ENCODE measurements around the gene IGF2R. TPM values are rescaled to one million over a fixed set of nuclear protein-coding genes. Genes with fewer than 3 reads are reported as not detected.
"Not testable (repeated sequence)": the region's sequence is repeated elsewhere in the genome, so short reads cannot be mapped to it uniquely, and the experiment has no call there.

The IGF2R gene
- total RNA-seq (ENCODE audit: unreplicated experiment) = 105 TPM
- long read RNA-seq, partial matches to known transcripts = 2 of 3 reads
- long read RNA-seq, other reads (novel, unspliced or antisense) = 1 of 3 reads

GRCh38 chr6:159968295-159969203, at the start of gene IGF2R:
IGF2R (plus strand) TSS chr6:159969082; CDS start chr6:159969247, 165 bp downstream.
- H3K4me3 Mint-ChIP-seq (ENCODE audit: unreplicated experiment) = peak within 1 kb of the TSS; percentile 88
- H3K27ac Mint-ChIP-seq (ENCODE audit: unreplicated experiment) = peak within 1 kb of the TSS; percentile 82
- H3K36me3 Mint-ChIP-seq (ENCODE audit: unreplicated experiment) = no peaks in the 10 kb centered on the region
- TF ChIP-seq CTCF (IDR thresholded peaks at IDR 0.05; ENCODE audit: partially characterized antibody, unreplicated experiment) = peak; percentile 35
- H3K27me3 Mint-ChIP-seq (ENCODE audit: unreplicated experiment) = peaks cover 4% of the 10 kb centered on the region
- H3K9me3 Mint-ChIP-seq (ENCODE audit: unreplicated experiment) = peaks cover 3% of the 10 kb centered on the region
- peak; percentile 88 for DNase-seq
- H3K4me1 Mint-ChIP-seq (ENCODE audit: low read depth, unreplicated experiment) = peaks cover 18% of the 10 kb centered on the region

- no peak for DNase-seq
- Mint-ChIP-seq H3K4me3 (ENCODE audit: unreplicated experiment) (no peak overlapping the region), H3K27ac (ENCODE audit: unreplicated experiment) (no peak overlapping the region), H3K9me3 (ENCODE audit: unreplicated experiment) (peaks cover 2% of the 10 kb centered on the region), H3K36me3 (ENCODE audit: unreplicated experiment) (no peaks in the 10 kb centered on the region), H3K4me1 (ENCODE audit: low read depth, unreplicated experiment) (no peaks in the 10 kb centered on the region), H3K27me3 (ENCODE audit: unreplicated experiment) (no peaks in the 10 kb centered on the region)
- TF ChIP-seq CTCF (IDR thresholded peaks at IDR 0.05; ENCODE audit: partially characterized antibody, unreplicated experiment) = no peak
These were observed 49.1 kb upstream of the IGF2R start for GRCh38 chr6:159919800-159920199.

GRCh38 chr6:159924150-159924549, 44.7 kb upstream of the IGF2R start:
- not testable (repeated sequence) for H3K27me3 Mint-ChIP-seq (ENCODE audit: unreplicated experiment); H3K36me3 Mint-ChIP-seq (ENCODE audit: unreplicated experiment); H3K27ac Mint-ChIP-seq (ENCODE audit: unreplicated experiment); H3K4me3 Mint-ChIP-seq (ENCODE audit: unreplicated experiment); H3K9me3 Mint-ChIP-seq (ENCODE audit: unreplicated experiment); H3K4me1 Mint-ChIP-seq (ENCODE audit: low read depth, unreplicated experiment); DNase-seq

GRCh38 chr6:159926542-159927203, 42.2 kb upstream of the IGF2R start:
- Mint-ChIP-seq H3K9me3 (ENCODE audit: unreplicated experiment) (peaks cover 7% of the 10 kb centered on the region), H3K36me3 (ENCODE audit: unreplicated experiment) (no peaks in the 10 kb centered on the region), H3K27ac (ENCODE audit: unreplicated experiment) (no peak overlapping the region), H3K4me1 (ENCODE audit: low read depth, unreplicated experiment) (peaks cover 2% of the 10 kb centered on the region), H3K27me3 (ENCODE audit: unreplicated experiment) (peaks cover 1% of the 10 kb centered on the region), H3K4me3 (ENCODE audit: unreplicated experiment) (no peak overlapping the region)
- no peak for DNase-seq
- no peak for TF ChIP-seq CTCF (IDR thresholded peaks at IDR 0.05; ENCODE audit: partially characterized antibody, unreplicated experiment)

- H3K27ac Mint-ChIP-seq (ENCODE audit: unreplicated experiment) = no peak overlapping the region
- peaks cover 2% of the 10 kb centered on the region for H3K4me1 Mint-ChIP-seq (ENCODE audit: low read depth, unreplicated experiment)
- H3K27me3 Mint-ChIP-seq (ENCODE audit: unreplicated experiment) = peaks cover 1% of the 10 kb centered on the region
- H3K4me3 Mint-ChIP-seq (ENCODE audit: unreplicated experiment) = no peak overlapping the region
- TF ChIP-seq CTCF (IDR thresholded peaks at IDR 0.05; ENCODE audit: partially characterized antibody, unreplicated experiment) = no peak
- no peaks in the 10 kb centered on the region for H3K36me3 Mint-ChIP-seq (ENCODE audit: unreplicated experiment)
- peaks cover 5% of the 10 kb centered on the region for H3K9me3 Mint-ChIP-seq (ENCODE audit: unreplicated experiment)
- no peak for DNase-seq
These were observed 39.1 kb upstream of the IGF2R start for GRCh38 chr6:159929819-159930218.
